Nephron (organoid): ENCODE data around the gene OR10K1.

ENCODE experiments used
- H3K27ac Mint-ChIP-seq, 3 experiments: 2 replicates each; pipeline ENCODE4 v1.8.0; 2020; ENCODE audit warnings: mixed read lengths in 3 of 3, mild to moderate bottlenecking in 2 of 3, moderate library complexity in 1 of 3
- H3K27me3 Mint-ChIP-seq: 2 replicates; pipeline ENCODE4 v1.8.0; 2021; ENCODE audit warnings: low read depth, mild to moderate bottlenecking, moderate library complexity, mixed read lengths
- H3K36me3 Mint-ChIP-seq: 2 replicates; pipeline ENCODE4 v1.8.0; 2020; ENCODE audit warnings: low read depth, mixed read lengths
- H3K4me1 Mint-ChIP-seq: 2 replicates; pipeline ENCODE4 v1.8.0; 2020; ENCODE audit warnings: mixed read lengths
- H3K4me3 Mint-ChIP-seq, 3 experiments: 2 replicates each; pipeline ENCODE4 v1.8.0; 2020; ENCODE audit warnings: mild to moderate bottlenecking in 3 of 3, mixed read lengths in 3 of 3, moderate library complexity in 2 of 3
- H3K9me3 Mint-ChIP-seq: 2 replicates; pipeline ENCODE4 v1.8.0; 2020; ENCODE audit warnings: mixed read lengths
- TF ChIP-seq, protein P1 (sequence below), 3 experiments: fragments of 200-600 bp; sonication (generic); IDR thresholded peaks; one replicate each; pipeline ENCODE4 v1.5.0; 2021; ENCODE audit warnings: antibody characterized with exemption in 3 of 3; ENCODE audit not compliant: unreplicated experiment in 3 of 3

OR10K1 gene

DNA sequence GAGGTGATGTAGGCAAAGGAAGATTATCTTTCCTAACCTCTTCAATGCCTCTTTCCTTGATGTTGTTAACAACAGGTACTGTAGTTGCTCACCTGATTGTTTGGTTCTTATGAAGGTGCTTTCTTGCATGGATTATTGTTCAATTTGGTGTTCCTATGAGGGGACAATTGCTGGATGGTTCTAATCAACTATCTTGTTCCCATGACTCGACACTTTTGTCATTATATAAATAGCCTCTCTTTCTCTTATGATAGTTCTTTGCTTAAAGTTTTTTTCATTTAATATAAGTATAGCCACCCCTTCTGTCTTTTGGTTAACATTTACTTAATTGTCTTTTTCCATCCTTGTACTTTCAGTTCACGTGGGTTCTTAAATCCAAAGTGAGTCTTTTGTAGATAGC, 45.9 kb downstream of the OR10K1 start:
- H3K27me3 Mint-ChIP-seq: no peaks in the 10 kb centered on the region
- TF ChIP-seq, protein P1, sequence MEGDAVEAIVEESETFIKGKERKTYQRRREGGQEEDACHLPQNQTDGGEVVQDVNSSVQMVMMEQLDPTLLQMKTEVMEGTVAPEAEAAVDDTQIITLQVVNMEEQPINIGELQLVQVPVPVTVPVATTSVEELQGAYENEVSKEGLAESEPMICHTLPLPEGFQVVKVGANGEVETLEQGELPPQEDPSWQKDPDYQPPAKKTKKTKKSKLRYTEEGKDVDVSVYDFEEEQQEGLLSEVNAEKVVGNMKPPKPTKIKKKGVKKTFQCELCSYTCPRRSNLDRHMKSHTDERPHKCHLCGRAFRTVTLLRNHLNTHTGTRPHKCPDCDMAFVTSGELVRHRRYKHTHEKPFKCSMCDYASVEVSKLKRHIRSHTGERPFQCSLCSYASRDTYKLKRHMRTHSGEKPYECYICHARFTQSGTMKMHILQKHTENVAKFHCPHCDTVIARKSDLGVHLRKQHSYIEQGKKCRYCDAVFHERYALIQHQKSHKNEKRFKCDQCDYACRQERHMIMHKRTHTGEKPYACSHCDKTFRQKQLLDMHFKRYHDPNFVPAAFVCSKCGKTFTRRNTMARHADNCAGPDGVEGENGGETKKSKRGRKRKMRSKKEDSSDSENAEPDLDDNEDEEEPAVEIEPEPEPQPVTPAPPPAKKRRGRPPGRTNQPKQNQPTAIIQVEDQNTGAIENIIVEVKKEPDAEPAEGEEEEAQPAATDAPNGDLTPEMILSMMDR (IDR thresholded peaks at IDR 0.05; ENCODE audit: unreplicated experiment in 3 of 3): no peak
- H3K9me3 Mint-ChIP-seq: no peaks in the 10 kb centered on the region
- H3K4me3 Mint-ChIP-seq: no peak overlapping the region
- no peaks in the 10 kb centered on the region for H3K36me3 Mint-ChIP-seq
- no peak overlapping the region for H3K27ac Mint-ChIP-seq
- peaks cover 18% of the 10 kb centered on the region for H3K4me1 Mint-ChIP-seq

DNA sequence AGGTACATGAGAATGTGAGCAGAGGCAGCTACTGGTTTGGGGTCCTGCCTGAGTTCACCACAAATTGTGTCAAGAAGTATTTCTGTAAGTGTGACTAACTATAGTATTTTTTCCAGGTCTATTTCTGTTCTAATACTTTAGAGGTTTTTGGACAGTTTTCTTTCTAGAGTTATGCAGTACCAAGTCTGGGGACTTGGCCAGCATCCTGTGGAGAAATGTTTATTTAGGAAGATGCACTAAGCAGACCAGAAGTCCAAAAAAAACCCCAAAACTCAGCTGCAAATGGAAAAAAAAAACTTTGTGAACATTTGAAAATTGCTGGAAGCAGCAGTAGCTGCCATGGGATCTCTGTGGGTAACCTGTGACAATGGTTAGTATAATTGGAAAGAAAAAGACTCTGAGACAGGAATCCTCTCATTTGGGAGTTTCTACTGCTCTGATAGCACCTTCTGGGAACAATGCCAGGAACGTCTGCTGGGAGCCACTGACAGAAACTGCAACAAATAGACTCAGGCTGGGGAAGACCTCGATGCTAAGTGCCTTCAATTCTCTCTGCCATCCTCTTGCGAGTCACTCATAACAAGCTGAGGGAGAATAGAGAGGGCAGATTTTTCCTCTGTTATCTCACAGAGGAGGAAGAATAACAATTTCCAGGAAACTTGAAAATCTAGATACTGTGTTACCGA, 48.0 kb downstream of the OR10K1 start:
- TF ChIP-seq, protein P1 (IDR thresholded peaks at IDR 0.05; ENCODE audit: unreplicated experiment in 3 of 3): no peak
- peaks cover 18% of the 10 kb centered on the region for H3K4me1 Mint-ChIP-seq
- H3K27me3 Mint-ChIP-seq: no peaks in the 10 kb centered on the region
- H3K9me3 Mint-ChIP-seq: no peaks in the 10 kb centered on the region
- no peaks in the 10 kb centered on the region for H3K36me3 Mint-ChIP-seq
- H3K27ac Mint-ChIP-seq: peak overlapping the region; percentile 1 to 58 (median 53)
- no peak overlapping the region for H3K4me3 Mint-ChIP-seq

DNA sequence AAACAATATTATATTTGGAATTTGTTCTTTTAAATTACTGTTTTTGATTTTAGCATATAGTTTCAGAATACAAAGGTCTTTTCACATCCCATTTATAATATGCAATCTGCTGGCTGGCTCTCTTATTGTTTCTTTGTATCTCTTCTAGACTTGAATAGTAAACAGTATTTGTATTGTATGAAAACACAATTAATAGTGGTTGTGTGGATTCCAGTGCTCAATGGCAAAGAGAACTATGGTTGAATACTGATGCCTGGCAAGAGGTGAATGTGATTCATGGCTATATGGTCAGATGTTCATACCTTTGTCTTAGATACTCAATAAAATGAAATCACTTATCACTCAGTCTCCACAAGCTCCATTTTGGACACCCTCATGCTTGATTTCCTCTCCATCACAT, 55.3 kb downstream of the OR10K1 start:
- H3K4me1 Mint-ChIP-seq: peaks cover 8% of the 10 kb centered on the region
- no peak overlapping the region for H3K4me3 Mint-ChIP-seq
- no peaks in the 10 kb centered on the region for H3K27me3 Mint-ChIP-seq
- H3K27ac Mint-ChIP-seq: no peak overlapping the region
- H3K36me3 Mint-ChIP-seq: no peaks in the 10 kb centered on the region
- H3K9me3 Mint-ChIP-seq: no peaks in the 10 kb centered on the region
- TF ChIP-seq, protein P1 (IDR thresholded peaks at IDR 0.05; ENCODE audit: unreplicated experiment in 3 of 3): no peak
